Measurements from ENCODE around the gene EXTL1. TPM values are rescaled to one million over a fixed set of nuclear protein-coding genes. Genes with fewer than 3 reads are reported as not detected.

The EXTL1 gene
- total RNA-seq, 3 donors from 2014 or later = 0.98 to 2.8 TPM; not detected in 1

- H3K27ac ChIP-seq = peak overlapping the region; percentile 21 to 43
Observed at GRCh38 chr1:26020330-26020768, 1.2 kb upstream of the EXTL1 start.

GRCh38 chr1:26020941-26021646, 481 bp upstream of the EXTL1 start:
- intact Hi-C loops (cut with DNase I; ENCODE audit: low total_unique reads) = no loop called here
- Histone ChIP-seq H3K27me3 (no peaks in the 10 kb centered on the region), H3K36me3 (no peaks in the 10 kb centered on the region), H3K4me3 (peak overlapping the region in 2 of 3 donors; percentile 51 to 62), H3K27ac (peak overlapping the region; percentile 21 to 43), H3K4me1 (peaks cover 4 to 9% of the 10 kb centered on the region in 2 donors), H3K9me3 (no peaks in the 10 kb centered on the region)
- no peak for DNase-seq (ENCODE audit: low spot score in 2 of 2)
- TF ChIP-seq POLR2A (IDR thresholded peaks at IDR 0.05) = no peak
- no peak for TF ChIP-seq POLR2AphosphoS5 (IDR thresholded peaks at IDR 0.05)
- no peak for TF ChIP-seq CTCF (IDR thresholded peaks at IDR 0.05)

More at GRCh38 chr1:26020330-26020768, 1.2 kb upstream of the EXTL1 start:
- no peak for TF ChIP-seq POLR2A (IDR thresholded peaks at IDR 0.05)
- no peak for TF ChIP-seq CTCF (IDR thresholded peaks at IDR 0.05)
- no peak for TF ChIP-seq POLR2AphosphoS5 (IDR thresholded peaks at IDR 0.05)
- H3K9me3 ChIP-seq = no peaks in the 10 kb centered on the region
- intact Hi-C loops (cut with DNase I; ENCODE audit: low total_unique reads) = no loop called here
- no peaks in the 10 kb centered on the region for H3K27me3 ChIP-seq
- no peaks in the 10 kb centered on the region for H3K36me3 ChIP-seq
- DNase-seq (ENCODE audit: low spot score in 2 of 2) = peak in 1 of 2 donors; percentile 56
- H3K4me1 ChIP-seq = peaks cover 4 to 9% of the 10 kb centered on the region in 2 donors
- no peak overlapping the region for H3K4me3 ChIP-seq

- Histone ChIP-seq H3K9me3 (no peaks in the 10 kb centered on the region), H3K4me3 (peak overlapping the region in 2 of 3 donors; percentile 51 to 62), H3K36me3 (no peaks in the 10 kb centered on the region), H3K27me3 (no peaks in the 10 kb centered on the region), H3K27ac (peak overlapping the region in 1 of 2 donors; percentile 19), H3K4me1 (peaks cover 0 to 9% of the 10 kb centered on the region in 2 donors)
- intact Hi-C loops (cut with DNase I; ENCODE audit: low total_unique reads) = no loop called here
- TF ChIP-seq POLR2A (IDR thresholded peaks at IDR 0.05) (no peak), POLR2AphosphoS5 (IDR thresholded peaks at IDR 0.05) (no peak), CTCF (IDR thresholded peaks at IDR 0.05) (no peak)
- DNase-seq (ENCODE audit: low spot score in 2 of 2) = no peak
Observed at GRCh38 chr1:26022404-26022779, 817 bp downstream of the EXTL1 start.

- DNase-seq (ENCODE audit: low spot score in 2 of 2) = no peak
- intact Hi-C loops (cut with DNase I; ENCODE audit: low total_unique reads) = no loop called here
- H3K27me3 ChIP-seq = no peaks in the 10 kb centered on the region
- H3K4me3 ChIP-seq = peak overlapping the region in 1 of 3 donors; percentile 62
- H3K36me3 ChIP-seq = no peaks in the 10 kb centered on the region
- H3K9me3 ChIP-seq = no peaks in the 10 kb centered on the region
- TF ChIP-seq CTCF (IDR thresholded peaks at IDR 0.05) (no peak), POLR2AphosphoS5 (IDR thresholded peaks at IDR 0.05) (no peak)
- H3K4me1 ChIP-seq = peaks cover 0 to 9% of the 10 kb centered on the region in 2 donors
- H3K27ac ChIP-seq = no peak overlapping the region
Observed at GRCh38 chr1:26023009-26023408, 1.4 kb downstream of the EXTL1 start.

GRCh38 chr1:26023826-26024225, 2.3 kb downstream of the EXTL1 start:
- Histone ChIP-seq H3K4me3 (no peak overlapping the region), H3K27me3 (no peaks in the 10 kb centered on the region), H3K36me3 (no peaks in the 10 kb centered on the region), H3K4me1 (peaks cover 0 to 9% of the 10 kb centered on the region in 2 donors), H3K27ac (no peak overlapping the region), H3K9me3 (no peaks in the 10 kb centered on the region)
- intact Hi-C loops (cut with DNase I; ENCODE audit: low total_unique reads) = no loop called here
- TF ChIP-seq POLR2A (IDR thresholded peaks at IDR 0.05) (no peak), CTCF (IDR thresholded peaks at IDR 0.05) (no peak)
- no peak for DNase-seq (ENCODE audit: low spot score in 2 of 2)

All from breast epithelium (tissue), 4 donors.